Upper lobe of left lung (tissue), 6 donors: ENCODE measurements around the gene GRHL3. TPM values are rescaled to one million over a fixed set of nuclear protein-coding genes. Genes with fewer than 3 reads are reported as not detected.

Experiments used
- ATAC-seq, 2 donors: fragments of 200-7000 bp; cut with Tn5 transposase; one replicate each; pipeline ENCODE4 v1.9.1; 2022; ENCODE audit warnings: mild to moderate bottlenecking in 2 of 2, moderate library complexity in 2 of 2; ENCODE audit not compliant: low FRiP score in 2 of 2
- DNase-seq, 2 donors: peaks; one replicate each; pipeline ENCODE4 v3.0.0-alpha.2; 2019 to 2020
- H3K27ac ChIP-seq, 4 donors: fragments of 200-600 bp; sonication (generic); one replicate each; pipeline ENCODE4 v1.5.1; 2016 to 2019
- H3K27me3 ChIP-seq, 4 donors: fragments of 200-600 bp; sonication (generic); one replicate each; pipeline ENCODE4 v1.5.1; 2017 to 2019
- H3K36me3 ChIP-seq, 4 donors: fragments of 200-600 bp; sonication (generic); one replicate each; pipeline ENCODE4 v1.5.1; 2016 to 2019
- H3K4me1 ChIP-seq, 4 donors: fragments of 200-600 bp; sonication (generic); one replicate each; pipeline ENCODE4 v1.5.1; 2018 to 2019
- H3K4me3 ChIP-seq, 4 donors: fragments of 200-600 bp; sonication (generic); one replicate each; pipeline ENCODE4 v1.5.1; 2017 to 2019; ENCODE audit warnings: mild to moderate bottlenecking in 2 of 4, moderate library complexity in 1 of 4
- H3K9me3 ChIP-seq, 4 donors: fragments of 200-600 bp; sonication (generic); one replicate each; pipeline ENCODE4 v1.5.1; 2018 to 2019
- EP300 ChIP-seq, 4 donors: sonication (generic); formaldehyde crosslinking; IDR thresholded peaks; one replicate each; pipeline ENCODE4 v1.5.1; 2017; ENCODE audit warnings: antibody characterized with exemption in 4 of 4, control low read depth in 2 of 4
- POLR2A ChIP-seq, 4 donors: fragments of 450-650 bp; IDR thresholded peaks; one replicate each; pipeline ENCODE4 v1.5.1; 2016 to 2017; ENCODE audit warnings: antibody characterized with exemption in 4 of 4, mild to moderate bottlenecking in 2 of 4
- POLR2AphosphoS5 ChIP-seq, 2 donors: sonication (generic); formaldehyde crosslinking; IDR thresholded peaks; one replicate each; pipeline ENCODE4 v1.5.1; 2017; ENCODE audit warnings: antibody characterized with exemption in 2 of 2
- WGBS, 2 donors: methylation state at CpG; one replicate each; pipeline ENCODE4 v1.1.5; 2017 to 2018; 5-methylcytosine and 5-hydroxymethylcytosine counted together
- total RNA-seq, 6 donors: library from RNA; depleted of rRNA in 4 of 6; stranded (reverse); fragments of >200 nt in 4 of 6; gene quantifications; one replicate each; pipeline versions ENCODE4 v1.1.0 to v1.2.1, GENCODE V29; 2016 to 2021
- TF ChIP-seq, protein P1 (sequence below), 6 experiments: fragments of 450-650 bp in 4 of 6; fragments of 200-600 bp in 2 of 6; sonication (generic) in 2 of 6; IDR thresholded peaks; one replicate each; pipeline ENCODE4 v1.5.1; 2016 to 2019; ENCODE audit warnings: antibody characterized with exemption in 6 of 6
- donor health status: DM: no; HTN: no; CAD: no; lungs with moderate emphysema.
- donor health status: DM: no; HTN: yes; CAD: no; lungs with severe emphysema.

The GRHL3 gene
- total RNA-seq, 6 donors from 2014 or later = 0.09 to 0.24 TPM; not detected in 4

DNA sequence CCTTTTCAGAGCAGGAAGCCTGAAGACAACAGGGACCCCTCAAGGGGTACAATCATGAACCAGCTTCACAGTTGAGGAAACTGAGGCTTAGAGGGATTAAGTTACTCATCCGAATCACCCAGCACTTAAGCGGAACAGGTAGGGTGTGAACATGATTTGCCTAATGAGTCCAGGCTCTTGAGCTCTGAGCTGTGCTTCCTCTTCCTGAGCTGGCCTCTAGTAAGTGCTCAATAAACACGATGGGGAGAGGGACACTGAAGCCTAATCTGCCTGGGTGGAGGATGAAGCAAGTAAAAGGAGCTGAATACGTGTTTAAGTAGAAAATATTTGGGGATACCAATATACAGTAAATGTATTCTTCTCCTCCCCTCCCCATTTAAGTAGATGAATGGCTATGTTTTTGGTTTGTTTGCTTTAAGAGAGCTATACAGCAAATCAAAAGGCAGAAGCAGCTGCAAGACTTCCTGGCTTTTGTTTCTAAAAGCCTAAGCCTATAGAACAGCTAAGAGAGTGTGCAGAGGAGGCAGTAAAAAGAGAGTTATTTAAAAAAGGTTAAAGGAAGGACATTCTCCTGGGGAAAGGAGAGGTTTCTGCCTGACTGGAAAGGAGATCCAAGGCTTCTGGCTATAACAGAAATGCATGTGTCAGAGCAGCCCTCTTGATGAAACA, 74.0 kb downstream of the GRHL3 start:
- ATAC-seq (no peak), DNase-seq (no peak)
- 68 to 70% methylated on average over 4 of the region's 4 CpGs for WGBS, 2 donors
- Histone ChIP-seq H3K4me1 (peaks cover 17 to 42% (median 26%) of the 10 kb centered on the region in 4 donors), H3K36me3 (no peaks in the 10 kb centered on the region), H3K4me3 (no peak overlapping the region), H3K27me3 (no peaks in the 10 kb centered on the region), H3K27ac (peak overlapping the region; percentile 60 to 86 (median 80)), H3K9me3 (no peaks in the 10 kb centered on the region)
- TF ChIP-seq EP300 (IDR thresholded peaks at IDR 0.05) (no peak), POLR2A (IDR thresholded peaks at IDR 0.05) (no peak), POLR2AphosphoS5 (IDR thresholded peaks at IDR 0.05) (no peak)
- TF ChIP-seq, protein P1, sequence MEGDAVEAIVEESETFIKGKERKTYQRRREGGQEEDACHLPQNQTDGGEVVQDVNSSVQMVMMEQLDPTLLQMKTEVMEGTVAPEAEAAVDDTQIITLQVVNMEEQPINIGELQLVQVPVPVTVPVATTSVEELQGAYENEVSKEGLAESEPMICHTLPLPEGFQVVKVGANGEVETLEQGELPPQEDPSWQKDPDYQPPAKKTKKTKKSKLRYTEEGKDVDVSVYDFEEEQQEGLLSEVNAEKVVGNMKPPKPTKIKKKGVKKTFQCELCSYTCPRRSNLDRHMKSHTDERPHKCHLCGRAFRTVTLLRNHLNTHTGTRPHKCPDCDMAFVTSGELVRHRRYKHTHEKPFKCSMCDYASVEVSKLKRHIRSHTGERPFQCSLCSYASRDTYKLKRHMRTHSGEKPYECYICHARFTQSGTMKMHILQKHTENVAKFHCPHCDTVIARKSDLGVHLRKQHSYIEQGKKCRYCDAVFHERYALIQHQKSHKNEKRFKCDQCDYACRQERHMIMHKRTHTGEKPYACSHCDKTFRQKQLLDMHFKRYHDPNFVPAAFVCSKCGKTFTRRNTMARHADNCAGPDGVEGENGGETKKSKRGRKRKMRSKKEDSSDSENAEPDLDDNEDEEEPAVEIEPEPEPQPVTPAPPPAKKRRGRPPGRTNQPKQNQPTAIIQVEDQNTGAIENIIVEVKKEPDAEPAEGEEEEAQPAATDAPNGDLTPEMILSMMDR (IDR thresholded peaks at IDR 0.05) = no peak

DNA sequence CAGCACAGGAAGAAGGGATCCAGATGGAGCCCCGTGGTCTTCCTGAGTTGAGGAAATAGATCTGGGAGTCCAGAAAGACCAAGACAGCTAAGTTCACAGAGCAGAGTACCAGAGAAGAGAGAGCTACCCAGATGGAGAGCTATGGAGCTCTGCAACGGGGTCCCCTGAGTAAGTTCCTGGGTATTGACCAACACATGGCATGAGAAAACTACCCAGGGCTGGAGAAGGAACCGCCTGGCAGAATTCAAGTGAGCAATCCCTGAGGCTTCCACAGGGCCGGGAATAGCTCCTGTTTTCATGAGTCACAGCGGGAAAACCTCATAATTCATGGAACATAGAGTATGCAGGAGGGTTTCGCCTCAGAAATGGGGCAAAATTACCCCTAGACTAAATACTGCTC, 74.7 kb downstream of the GRHL3 start:
- peak overlapping the region in 3 of 4 donors; percentile 5 to 86 (median 84) for H3K27ac ChIP-seq
- TF ChIP-seq POLR2A (IDR thresholded peaks at IDR 0.05) (no peak), EP300 (IDR thresholded peaks at IDR 0.05) (no peak), POLR2AphosphoS5 (IDR thresholded peaks at IDR 0.05) (no peak)
- TF ChIP-seq, protein P1 (IDR thresholded peaks at IDR 0.05) = no peak
- peaks cover 17 to 34% (median 26%) of the 10 kb centered on the region in 4 donors for H3K4me1 ChIP-seq
- no peaks in the 10 kb centered on the region for H3K36me3 ChIP-seq
- H3K27me3 ChIP-seq = no peaks in the 10 kb centered on the region
- no peaks in the 10 kb centered on the region for H3K9me3 ChIP-seq
- ATAC-seq (no peak), DNase-seq (no peak)
- H3K4me3 ChIP-seq = no peak overlapping the region
- 82% methylated on average over 6 of the region's 6 CpGs for WGBS, 2 donors

DNA sequence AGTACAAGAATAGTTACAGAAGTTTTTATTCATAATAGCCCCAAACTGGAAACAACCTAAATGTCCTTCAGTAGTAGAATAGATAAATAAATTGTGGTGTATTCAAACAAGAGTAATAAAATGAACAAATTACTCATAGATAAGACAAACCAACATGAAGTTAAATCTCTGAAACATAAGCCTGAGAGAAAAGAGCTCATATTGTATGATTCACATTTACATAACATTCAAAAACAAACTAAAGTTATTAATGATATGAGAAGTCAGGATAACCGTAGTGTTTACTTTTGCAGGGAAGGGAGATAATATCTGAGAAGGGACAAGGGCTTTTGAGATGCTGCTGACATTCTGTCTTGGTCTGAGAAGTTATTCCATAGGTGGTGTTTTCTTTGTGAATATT, 80.9 kb downstream of the GRHL3 start:
- Histone ChIP-seq H3K4me1 (no peaks in the 10 kb centered on the region), H3K4me3 (no peak overlapping the region), H3K36me3 (peaks cover 0 to 9% (median 0%) of the 10 kb centered on the region in 4 donors), H3K9me3 (no peaks in the 10 kb centered on the region), H3K27ac (peak overlapping the region in 1 of 4 donors; percentile 10), H3K27me3 (no peaks in the 10 kb centered on the region)
- no peak for DNase-seq
- ATAC-seq = no peak
- TF ChIP-seq, protein P1 (IDR thresholded peaks at IDR 0.05) = no peak
- TF ChIP-seq POLR2A (IDR thresholded peaks at IDR 0.05) (no peak), POLR2AphosphoS5 (IDR thresholded peaks at IDR 0.05) (no peak), EP300 (IDR thresholded peaks at IDR 0.05) (no peak)
- WGBS, 2 donors = 39 to 52% methylated on average over 1 of the region's 1 CpG

DNA sequence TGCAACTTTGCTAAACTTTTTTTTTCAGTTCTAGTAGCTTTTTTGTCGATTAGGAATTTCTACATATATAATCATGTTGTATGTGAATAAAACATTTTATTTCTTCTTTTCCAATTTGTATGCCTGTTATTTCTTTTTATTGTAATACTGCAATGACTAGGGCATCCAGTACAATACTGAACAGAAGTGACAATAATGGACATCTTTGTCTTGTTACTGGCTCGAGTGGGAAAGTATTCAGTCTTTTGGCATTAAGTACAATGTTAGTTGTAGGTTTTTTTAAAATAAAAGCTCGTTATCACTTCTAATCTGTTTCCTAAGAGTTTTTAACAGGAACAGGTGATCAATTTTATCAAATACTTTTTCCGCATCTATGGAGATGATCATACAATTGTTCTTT, 84.6 kb downstream of the GRHL3 start:
- ATAC-seq = no peak
- WGBS, 2 donors = 93 to 95% methylated on average over 4 of the region's 4 CpGs
- TF ChIP-seq, protein P1 (IDR thresholded peaks at IDR 0.05) = no peak
- TF ChIP-seq POLR2AphosphoS5 (IDR thresholded peaks at IDR 0.05) (no peak), EP300 (IDR thresholded peaks at IDR 0.05) (no peak), POLR2A (IDR thresholded peaks at IDR 0.05) (no peak)

More for the DNA sequence above, 84.6 kb downstream of the GRHL3 start:
- peaks cover 0 to 9% (median 0%) of the 10 kb centered on the region in 4 donors for H3K36me3 ChIP-seq
- H3K9me3 ChIP-seq = no peaks in the 10 kb centered on the region
- H3K27me3 ChIP-seq = no peaks in the 10 kb centered on the region
- DNase-seq = no peak
- no peak overlapping the region for H3K4me3 ChIP-seq
- H3K4me1 ChIP-seq = no peaks in the 10 kb centered on the region
- H3K27ac ChIP-seq = no peak overlapping the region

Other genes with a start within 250 kb of the GRHL3 start
- under 1 TPM in 3 of 6 donors, not detected in 3; 0.11 to 0.20 (median 0.15) TPM for gene MYOM3, start 207.2 kb upstream of the GRHL3 start, total RNA-seq
- gene IL22RA1, start 176.2 kb upstream of the GRHL3 start, total RNA-seq = 1 to 10 TPM in 3 of 6 donors, under 1 TPM in 3; 0.15 to 1.4 (median 0.90) TPM
- 10 to 100 TPM in 2 of 6 donors, 1 to 10 TPM in 4; 4.1 to 15.5 (median 6.8) TPM for gene IFNLR1, start 132.1 kb upstream of the GRHL3 start, total RNA-seq
- gene STPG1, start 94.4 kb downstream of the GRHL3 start, total RNA-seq = 10 to 100 TPM in 2 of 6 donors, 1 to 10 TPM in 4; 5.5 to 20.1 (median 8.2) TPM
- gene NIPAL3, start 96.4 kb downstream of the GRHL3 start, total RNA-seq = 10 to 100 TPM; 28.2 to 71.0 (median 46.6) TPM
- gene RCAN3, start 183.5 kb downstream of the GRHL3 start, total RNA-seq = 10 to 100 TPM; 13.6 to 35.5 (median 18.6) TPM
- gene NCMAP, start 236.7 kb downstream of the GRHL3 start, total RNA-seq = 10 to 100 TPM in 1 of 6 donors, 1 to 10 TPM in 5; 3.3 to 12.8 (median 7.3) TPM